ENCODE data around the gene HACD4.

The HACD4 gene

DNA sequence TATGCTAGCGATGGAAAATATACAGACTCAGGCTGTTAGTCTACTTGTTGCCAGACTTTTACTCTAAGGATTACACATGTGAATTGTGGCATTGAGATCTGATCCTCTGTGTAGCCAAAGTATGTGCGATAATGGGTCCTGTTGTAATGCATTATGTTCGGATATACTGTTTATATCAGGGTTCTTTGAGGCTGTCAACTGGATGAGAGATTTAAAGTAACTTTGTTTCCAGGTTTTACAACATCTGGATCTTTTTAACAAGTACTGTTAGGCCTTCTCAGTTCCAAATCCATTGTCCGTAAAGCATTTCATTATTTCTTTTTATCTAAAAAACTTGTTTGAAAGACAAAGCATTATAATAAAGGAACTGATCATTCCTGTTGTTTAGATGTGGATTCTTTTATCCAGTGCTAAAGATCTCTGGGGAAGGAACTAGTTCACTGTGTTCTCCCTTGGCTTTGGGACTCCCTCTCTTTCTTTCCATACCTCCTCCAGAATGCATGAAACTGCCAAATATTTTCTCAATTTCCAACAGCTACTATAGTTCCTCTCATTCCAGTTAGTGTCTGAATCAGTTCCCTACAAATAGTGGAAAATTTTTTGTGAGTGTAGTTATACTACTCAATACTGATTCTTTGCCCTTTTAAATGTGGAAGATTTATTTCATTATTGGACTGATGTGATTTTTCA is 68.8 kb downstream of the HACD4 start:
- DNase-seq, result no peak

GRCh38 chr9:20950707-20951106 is 80.7 kb downstream of the HACD4 start:
- DNase-seq, result no peak

Measured in cortex of kidney (tissue), 1 donor.